Upper lobe of left lung (tissue), 6 donors: ENCODE measurements around the gene ADGRL3. TPM values are rescaled to one million over a fixed set of nuclear protein-coding genes. Genes with fewer than 3 reads are reported as not detected.

ENCODE experiments used
- ATAC-seq, 2 donors: fragments of 200-7000 bp; cut with Tn5 transposase; one replicate each; pipeline ENCODE4 v1.9.1; 2022; ENCODE audit warnings: mild to moderate bottlenecking in 2 of 2, moderate library complexity in 2 of 2; ENCODE audit not compliant: low FRiP score in 2 of 2
- DNase-seq, 2 donors: peaks; one replicate each; pipeline ENCODE4 v3.0.0-alpha.2; 2019 to 2020
- H3K27ac ChIP-seq, 4 donors: fragments of 200-600 bp; sonication (generic); one replicate each; pipeline ENCODE4 v1.5.1; 2016 to 2019
- H3K27me3 ChIP-seq, 4 donors: fragments of 200-600 bp; sonication (generic); one replicate each; pipeline ENCODE4 v1.5.1; 2017 to 2019
- H3K36me3 ChIP-seq, 4 donors: fragments of 200-600 bp; sonication (generic); one replicate each; pipeline ENCODE4 v1.5.1; 2016 to 2019
- H3K4me1 ChIP-seq, 4 donors: fragments of 200-600 bp; sonication (generic); one replicate each; pipeline ENCODE4 v1.5.1; 2018 to 2019
- H3K4me3 ChIP-seq, 4 donors: fragments of 200-600 bp; sonication (generic); one replicate each; pipeline ENCODE4 v1.5.1; 2017 to 2019; ENCODE audit warnings: mild to moderate bottlenecking in 2 of 4, moderate library complexity in 1 of 4
- H3K9me3 ChIP-seq, 4 donors: fragments of 200-600 bp; sonication (generic); one replicate each; pipeline ENCODE4 v1.5.1; 2018 to 2019
- EP300 ChIP-seq, 4 donors: sonication (generic); formaldehyde crosslinking; IDR thresholded peaks; one replicate each; pipeline ENCODE4 v1.5.1; 2017; ENCODE audit warnings: antibody characterized with exemption in 4 of 4, control low read depth in 2 of 4
- POLR2A ChIP-seq, 4 donors: fragments of 450-650 bp; IDR thresholded peaks; one replicate each; pipeline ENCODE4 v1.5.1; 2016 to 2017; ENCODE audit warnings: antibody characterized with exemption in 4 of 4, mild to moderate bottlenecking in 2 of 4
- POLR2AphosphoS5 ChIP-seq, 2 donors: sonication (generic); formaldehyde crosslinking; IDR thresholded peaks; one replicate each; pipeline ENCODE4 v1.5.1; 2017; ENCODE audit warnings: antibody characterized with exemption in 2 of 2
- WGBS, 2 donors: methylation state at CpG; one replicate each; pipeline ENCODE4 v1.1.5; 2017 to 2018; 5-methylcytosine and 5-hydroxymethylcytosine counted together
- total RNA-seq, 6 donors: library from RNA; depleted of rRNA in 4 of 6; stranded (reverse); fragments of >200 nt in 4 of 6; gene quantifications; one replicate each; pipeline versions ENCODE4 v1.1.0 to v1.2.1, GENCODE V29; 2016 to 2021
- TF ChIP-seq, protein P1 (sequence below), 6 experiments: fragments of 450-650 bp in 4 of 6; fragments of 200-600 bp in 2 of 6; sonication (generic) in 2 of 6; IDR thresholded peaks; one replicate each; pipeline ENCODE4 v1.5.1; 2016 to 2019; ENCODE audit warnings: antibody characterized with exemption in 6 of 6
- donor health status: DM: no; HTN: no; CAD: no; lungs with moderate emphysema.
- donor health status: DM: no; HTN: yes; CAD: no; lungs with severe emphysema.

Gene ADGRL3
- total RNA-seq, 6 donors from 2014 or later: 1.0 to 8.5 (median 2.9) TPM

DNA sequence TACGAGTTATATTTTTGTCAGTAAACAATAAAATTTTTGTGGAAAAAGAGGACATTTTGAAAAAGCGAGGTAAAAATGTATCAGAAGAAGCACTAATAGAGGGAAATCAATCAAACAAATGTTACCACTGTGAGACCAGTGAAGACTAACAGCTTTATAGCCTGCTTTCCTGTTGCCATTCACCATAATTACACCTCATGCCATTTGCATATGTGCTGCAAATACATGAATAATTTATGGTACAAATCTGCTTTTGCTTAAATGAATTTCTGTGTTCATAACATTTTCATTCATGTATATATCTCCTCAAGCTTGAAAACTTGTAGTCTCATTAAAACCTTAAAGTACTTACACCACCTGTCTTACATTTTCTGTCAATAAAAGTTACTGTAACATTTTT is 830.8 kb downstream of the ADGRL3 start:
- Histone ChIP-seq H3K27me3 (no peaks in the 10 kb centered on the region), H3K27ac (no peak overlapping the region), H3K4me1 (no peaks in the 10 kb centered on the region), H3K36me3 (no peaks in the 10 kb centered on the region), H3K9me3 (no peaks in the 10 kb centered on the region), H3K4me3 (no peak overlapping the region)
- DNase-seq (no peak), ATAC-seq (no peak)
- TF ChIP-seq POLR2AphosphoS5 (IDR thresholded peaks at IDR 0.05): no peak
- TF ChIP-seq POLR2A (IDR thresholded peaks at IDR 0.05): no peak
- TF ChIP-seq EP300 (IDR thresholded peaks at IDR 0.05): no peak
- TF ChIP-seq, protein P1, sequence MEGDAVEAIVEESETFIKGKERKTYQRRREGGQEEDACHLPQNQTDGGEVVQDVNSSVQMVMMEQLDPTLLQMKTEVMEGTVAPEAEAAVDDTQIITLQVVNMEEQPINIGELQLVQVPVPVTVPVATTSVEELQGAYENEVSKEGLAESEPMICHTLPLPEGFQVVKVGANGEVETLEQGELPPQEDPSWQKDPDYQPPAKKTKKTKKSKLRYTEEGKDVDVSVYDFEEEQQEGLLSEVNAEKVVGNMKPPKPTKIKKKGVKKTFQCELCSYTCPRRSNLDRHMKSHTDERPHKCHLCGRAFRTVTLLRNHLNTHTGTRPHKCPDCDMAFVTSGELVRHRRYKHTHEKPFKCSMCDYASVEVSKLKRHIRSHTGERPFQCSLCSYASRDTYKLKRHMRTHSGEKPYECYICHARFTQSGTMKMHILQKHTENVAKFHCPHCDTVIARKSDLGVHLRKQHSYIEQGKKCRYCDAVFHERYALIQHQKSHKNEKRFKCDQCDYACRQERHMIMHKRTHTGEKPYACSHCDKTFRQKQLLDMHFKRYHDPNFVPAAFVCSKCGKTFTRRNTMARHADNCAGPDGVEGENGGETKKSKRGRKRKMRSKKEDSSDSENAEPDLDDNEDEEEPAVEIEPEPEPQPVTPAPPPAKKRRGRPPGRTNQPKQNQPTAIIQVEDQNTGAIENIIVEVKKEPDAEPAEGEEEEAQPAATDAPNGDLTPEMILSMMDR (IDR thresholded peaks at IDR 0.05): no peak
- WGBS, 2 donors: 80 to 81% methylated on average over 2 of the region's 2 CpGs

DNA sequence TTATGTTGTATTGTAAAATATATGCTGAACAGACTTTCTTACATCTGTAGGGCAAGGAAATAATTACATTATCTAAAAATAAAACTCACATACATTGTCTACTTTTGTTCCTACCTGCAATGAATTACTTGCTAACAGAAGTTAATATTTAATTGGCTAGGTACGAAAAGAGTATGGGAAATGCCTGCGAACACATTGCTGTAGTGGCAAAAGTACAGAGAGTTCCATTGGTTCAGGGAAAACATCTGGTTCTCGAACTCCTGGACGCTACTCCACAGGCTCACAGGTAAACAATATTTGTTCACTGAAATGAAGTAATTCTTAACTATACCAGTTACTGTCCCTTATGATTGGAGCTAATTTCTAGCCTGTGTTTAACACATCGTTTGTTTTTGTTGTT is 837.4 kb downstream of the ADGRL3 start:
- Histone ChIP-seq H3K4me3 (no peak overlapping the region), H3K4me1 (no peaks in the 10 kb centered on the region), H3K27me3 (no peaks in the 10 kb centered on the region), H3K27ac (no peak overlapping the region), H3K36me3 (no peaks in the 10 kb centered on the region), H3K9me3 (no peaks in the 10 kb centered on the region)
- ATAC-seq (no peak), DNase-seq (no peak)
- 70 to 75% methylated on average over 5 of the region's 5 CpGs for WGBS, 2 donors
- no peak for TF ChIP-seq POLR2AphosphoS5 (IDR thresholded peaks at IDR 0.05)
- TF ChIP-seq POLR2A (IDR thresholded peaks at IDR 0.05): no peak
- TF ChIP-seq EP300 (IDR thresholded peaks at IDR 0.05): no peak
- TF ChIP-seq, protein P1 (IDR thresholded peaks at IDR 0.05): no peak

DNA sequence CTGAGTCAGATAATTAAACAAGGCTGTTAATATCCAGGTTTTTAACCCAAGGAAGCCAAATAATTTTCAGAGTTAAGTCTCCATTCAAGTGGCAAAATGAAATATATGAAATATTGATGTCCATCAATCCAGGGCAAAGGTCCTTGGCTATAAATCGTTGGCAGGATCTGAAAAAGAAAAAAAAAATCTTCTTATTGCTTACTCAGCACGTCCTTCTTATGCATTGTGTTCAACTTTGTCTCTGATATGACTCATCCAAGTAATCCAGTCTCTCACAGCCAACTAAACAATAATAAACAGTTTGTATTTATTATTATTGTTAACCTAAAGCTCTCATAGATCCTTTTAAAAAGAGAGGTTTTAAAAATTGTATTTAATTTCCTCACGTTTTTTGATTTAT is 851.2 kb downstream of the ADGRL3 start:
- TF ChIP-seq, protein P1 (IDR thresholded peaks at IDR 0.05): no peak
- no peak for TF ChIP-seq POLR2A (IDR thresholded peaks at IDR 0.05)
- TF ChIP-seq POLR2AphosphoS5 (IDR thresholded peaks at IDR 0.05): no peak
- TF ChIP-seq EP300 (IDR thresholded peaks at IDR 0.05): no peak
- DNase-seq: no peak
- no peak overlapping the region for H3K4me3 ChIP-seq
- ATAC-seq: no peak
- no peaks in the 10 kb centered on the region for H3K4me1 ChIP-seq
- H3K9me3 ChIP-seq: no peaks in the 10 kb centered on the region
- WGBS, 2 donors: 65 to 71% methylated on average over 3 of the region's 3 CpGs
- H3K27ac ChIP-seq: no peak overlapping the region
- H3K36me3 ChIP-seq: no peaks in the 10 kb centered on the region
- no peaks in the 10 kb centered on the region for H3K27me3 ChIP-seq

DNA sequence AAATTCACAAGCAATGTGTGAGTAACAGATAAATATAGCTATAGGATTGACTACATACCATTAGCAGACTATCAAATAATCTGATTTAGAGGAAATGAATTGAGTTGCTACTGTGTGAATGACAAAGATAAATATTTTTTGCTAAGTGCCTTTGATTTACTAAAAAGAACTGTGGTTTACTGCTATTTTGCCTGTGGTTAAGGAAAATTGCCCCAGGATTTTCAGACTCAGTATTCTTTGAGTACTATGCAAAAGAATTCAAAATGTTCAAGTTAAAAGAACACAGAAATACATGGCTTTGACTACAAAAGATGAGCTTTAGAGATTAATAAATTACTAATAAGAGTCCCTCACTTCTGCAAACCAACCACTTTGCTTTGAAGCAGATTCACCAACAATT is 853.8 kb downstream of the ADGRL3 start:
- Histone ChIP-seq H3K27ac (no peak overlapping the region), H3K27me3 (no peaks in the 10 kb centered on the region), H3K4me1 (no peaks in the 10 kb centered on the region), H3K9me3 (no peaks in the 10 kb centered on the region), H3K4me3 (no peak overlapping the region), H3K36me3 (no peaks in the 10 kb centered on the region)
- ATAC-seq (no peak), DNase-seq (no peak)
- TF ChIP-seq POLR2AphosphoS5 (IDR thresholded peaks at IDR 0.05) (no peak), POLR2A (IDR thresholded peaks at IDR 0.05) (no peak), EP300 (IDR thresholded peaks at IDR 0.05) (no peak)
- TF ChIP-seq, protein P1 (IDR thresholded peaks at IDR 0.05): no peak

DNA sequence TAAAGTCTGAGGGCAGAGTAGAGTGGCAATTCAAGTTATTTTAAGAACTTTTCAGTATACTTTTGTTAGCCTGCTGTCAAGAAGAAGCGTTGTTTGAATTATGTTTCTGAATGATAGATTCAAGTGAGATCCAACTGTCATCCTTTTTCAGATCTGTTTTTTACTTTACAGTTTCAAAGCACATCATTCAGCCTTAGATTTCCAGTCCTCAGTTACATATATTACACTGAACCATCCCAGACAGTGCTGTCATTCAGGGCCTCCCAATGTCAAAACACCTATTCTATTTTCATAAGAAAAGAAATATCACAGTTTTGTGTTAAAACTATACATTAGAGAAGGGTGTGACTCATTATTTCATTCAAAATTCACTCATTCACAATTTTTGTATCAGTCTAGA is 856.9 kb downstream of the ADGRL3 start:
- no peak for DNase-seq
- Histone ChIP-seq H3K9me3 (no peaks in the 10 kb centered on the region), H3K27ac (no peak overlapping the region), H3K4me3 (no peak overlapping the region), H3K27me3 (no peaks in the 10 kb centered on the region), H3K36me3 (no peaks in the 10 kb centered on the region), H3K4me1 (no peaks in the 10 kb centered on the region)
- TF ChIP-seq, protein P1 (IDR thresholded peaks at IDR 0.05): no peak
- no peak for TF ChIP-seq EP300 (IDR thresholded peaks at IDR 0.05)
- no peak for TF ChIP-seq POLR2AphosphoS5 (IDR thresholded peaks at IDR 0.05)
- TF ChIP-seq POLR2A (IDR thresholded peaks at IDR 0.05): no peak
- ATAC-seq: no peak
- WGBS, 2 donors: 68 to 79% methylated on average over 1 of the region's 1 CpG
